GM21390 (cell line): ENCODE measurements around the gene CALML6.
"Not testable (repeated sequence)": the region's sequence is repeated elsewhere in the genome, so short reads cannot be mapped to it uniquely, and the experiment has no call there.

Experiments used
- ATAC-seq: cut with Tn5 transposase; IDR thresholded peaks from one replicate; pipeline ENCODE4 v1.9.1; 2021; ENCODE audit not compliant: unreplicated experiment

The CALML6 gene

GRCh38 chr1:1914971-1915692, at the start of gene CALML6:
Gene CALML6, plus strand, starts transcription at chr1:1915260. Its CDS starts 21 bp downstream, at chr1:1915281.
- ATAC-seq: no peak

- no peak for ATAC-seq
Measured at GRCh38 chr1:1867164-1867563, 47.9 kb upstream of the CALML6 start.

- no peak for ATAC-seq
Measured at GRCh38 chr1:1869469-1869868, 45.6 kb upstream of the CALML6 start.

GRCh38 chr1:1872329-1872994, 42.6 kb upstream of the CALML6 start:
- no peak for ATAC-seq

GRCh38 chr1:1873186-1873585, 41.9 kb upstream of the CALML6 start:
- no peak for ATAC-seq

- ATAC-seq: no peak
Measured at GRCh38 chr1:1874901-1875300, 40.2 kb upstream of the CALML6 start.

- ATAC-seq: no peak
Measured at GRCh38 chr1:1875932-1876331, 39.1 kb upstream of the CALML6 start.

GRCh38 chr1:1876335-1876930, 38.6 kb upstream of the CALML6 start:
- ATAC-seq: no peak

GRCh38 chr1:1877865-1878436, 37.1 kb upstream of the CALML6 start:
- no peak for ATAC-seq

- ATAC-seq: no peak
Measured at GRCh38 chr1:1879942-1880341, 35.1 kb upstream of the CALML6 start.

- ATAC-seq: no peak
Measured at GRCh38 chr1:1880617-1881312, 34.3 kb upstream of the CALML6 start.

GRCh38 chr1:1881727-1882126, 33.3 kb upstream of the CALML6 start:
- ATAC-seq: no peak

GRCh38 chr1:1883092-1883873, 31.8 kb upstream of the CALML6 start:
- no peak for ATAC-seq

- ATAC-seq: not testable (repeated sequence)
Measured at GRCh38 chr1:1883890-1884289, 31.2 kb upstream of the CALML6 start.

- ATAC-seq: no peak
Measured at GRCh38 chr1:1889090-1889750, 25.8 kb upstream of the CALML6 start.

GRCh38 chr1:1889847-1890505, 25.1 kb upstream of the CALML6 start:
- ATAC-seq: peak; percentile 35

GRCh38 chr1:1890506-1891348, 24.3 kb upstream of the CALML6 start, which contains the start of gene GNB1:
Gene GNB1, minus strand, starts transcription at chr1:1891087. Its CDS starts 65,634 bp downstream, at chr1:1825453.
- peak; percentile 59 for ATAC-seq

GRCh38 chr1:1891349-1892078, 23.5 kb upstream of the CALML6 start:
- ATAC-seq: no peak
